AG04449 (cell line): ENCODE data around the gene DPH1.

Experiments used
- CTCF ChIA-PET: fragments of 350-600 bp; formaldehyde crosslinking; extraction: SDS; loops from one replicate; lab custom pipeline; 2021; ENCODE audit warnings: antibody characterized with exemption; lab: Yijun Ruan, JAX
- POLR2A ChIA-PET: fragments of 400-600, 350-600 bp; formaldehyde crosslinking; extraction: SDS; loops from one replicate; lab custom pipeline; 2020; ENCODE audit warnings: antibody characterized with exemption, inconsistent platforms; lab: Yijun Ruan, JAX
- DNase-seq: peaks from one replicate; pipeline ENCODE4 v3.0.0-alpha.2; 2010; ENCODE audit warnings: low read depth, low spot score
- H3K4me3 ChIP-seq: 2 replicates; pipeline ENCODE4 v1.5.1; 2011; ENCODE audit warnings: low read depth, mild to moderate bottlenecking, control low read depth, low read length
- TF ChIP-seq, protein P1 (sequence below): IDR thresholded peaks from one replicate; pipeline ENCODE4 v1.5.1; 2011; ENCODE audit warnings: mild to moderate bottlenecking, moderate library complexity, low read length, control low read depth, inconsistent platforms; ENCODE audit not compliant: insufficient read depth; ENCODE audit errors: missing control alignments

The DPH1 gene

DNA sequence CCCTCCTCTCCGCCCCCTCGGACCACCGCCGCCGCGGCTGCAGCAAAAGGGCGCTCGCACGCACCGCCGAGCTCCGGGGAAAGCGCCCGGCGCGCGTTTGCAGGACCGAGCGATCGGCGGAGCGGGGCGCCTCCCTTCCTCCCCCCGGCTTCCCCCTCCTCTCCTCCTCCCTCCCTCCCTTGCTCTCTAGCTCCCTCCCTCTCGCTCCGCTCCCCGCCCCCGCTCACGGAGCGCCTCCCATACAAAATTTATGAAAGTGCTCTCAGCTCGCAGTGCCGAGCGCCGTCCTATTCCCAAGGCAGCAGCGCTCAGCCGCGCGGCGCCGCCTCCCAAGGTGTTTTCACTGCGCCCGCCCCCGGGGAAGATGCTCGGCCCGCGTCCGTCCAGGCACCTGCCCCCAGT lies 4.7 kb upstream of the DPH1 start, which contains the start of gene RTN4RL1:
TSS of gene RTN4RL1 (minus strand) at position 115 of the 402 bp plus-strand sequence. CDS start 469 bp downstream, outside the sequence.
- POLR2A ChIA-PET: interaction anchor here (1.2 kb wide), 1 partner anchor 310 kb away, joined by 3 read pairs; no protein-coding TSS in a partner anchor
- no peak for DNase-seq
- CTCF ChIA-PET: interaction anchor here (0.8 to 15.3 kb wide), 25 partner anchors 8 to 308 kb away, joined by 3 to 223 read pairs (median 4); partner anchors contain the start of gene OVCA2
- H3K4me3 ChIP-seq: peak within 1 kb of the TSS; percentile 51
- TF ChIP-seq, protein P1, sequence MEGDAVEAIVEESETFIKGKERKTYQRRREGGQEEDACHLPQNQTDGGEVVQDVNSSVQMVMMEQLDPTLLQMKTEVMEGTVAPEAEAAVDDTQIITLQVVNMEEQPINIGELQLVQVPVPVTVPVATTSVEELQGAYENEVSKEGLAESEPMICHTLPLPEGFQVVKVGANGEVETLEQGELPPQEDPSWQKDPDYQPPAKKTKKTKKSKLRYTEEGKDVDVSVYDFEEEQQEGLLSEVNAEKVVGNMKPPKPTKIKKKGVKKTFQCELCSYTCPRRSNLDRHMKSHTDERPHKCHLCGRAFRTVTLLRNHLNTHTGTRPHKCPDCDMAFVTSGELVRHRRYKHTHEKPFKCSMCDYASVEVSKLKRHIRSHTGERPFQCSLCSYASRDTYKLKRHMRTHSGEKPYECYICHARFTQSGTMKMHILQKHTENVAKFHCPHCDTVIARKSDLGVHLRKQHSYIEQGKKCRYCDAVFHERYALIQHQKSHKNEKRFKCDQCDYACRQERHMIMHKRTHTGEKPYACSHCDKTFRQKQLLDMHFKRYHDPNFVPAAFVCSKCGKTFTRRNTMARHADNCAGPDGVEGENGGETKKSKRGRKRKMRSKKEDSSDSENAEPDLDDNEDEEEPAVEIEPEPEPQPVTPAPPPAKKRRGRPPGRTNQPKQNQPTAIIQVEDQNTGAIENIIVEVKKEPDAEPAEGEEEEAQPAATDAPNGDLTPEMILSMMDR: peak; percentile 1

DNA sequence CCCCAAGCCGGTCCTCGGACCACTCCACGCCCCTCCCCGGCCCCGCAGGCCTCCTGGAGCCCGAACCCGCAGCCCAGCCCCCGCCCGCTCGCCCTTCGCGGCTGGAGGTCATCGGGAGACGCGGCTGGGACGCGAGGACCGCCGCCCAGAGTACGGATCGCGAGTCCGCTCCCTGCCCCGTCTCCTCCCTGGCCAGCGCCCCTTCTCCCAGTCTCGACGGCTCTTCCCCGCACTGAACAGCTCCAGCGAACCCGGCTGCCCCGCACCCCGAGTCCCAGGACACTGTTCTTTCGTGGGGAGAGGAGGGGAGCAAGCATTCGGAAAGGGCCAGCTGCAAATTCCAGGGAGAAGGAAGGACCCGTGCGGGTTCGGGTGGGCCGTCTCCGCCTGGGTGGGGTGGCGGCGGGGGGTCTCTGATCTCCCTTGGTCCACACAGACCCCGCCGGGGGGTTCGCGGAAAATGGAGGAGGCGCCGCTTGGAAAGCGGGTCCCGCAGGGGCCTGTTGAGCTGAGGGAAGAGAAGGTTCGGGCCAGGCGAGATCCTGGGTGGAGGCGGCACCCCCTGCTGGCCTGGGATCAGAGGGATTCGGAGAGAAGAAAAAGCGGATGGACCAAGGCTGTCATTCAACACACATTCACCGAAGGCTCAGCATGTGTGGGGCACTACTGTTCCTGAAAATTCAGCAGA lies 4.2 kb upstream of the DPH1 start:
- ChIA-PET POLR2A (interaction anchor here (0.6 to 1.2 kb wide), 2 partner anchors 117 to 310 kb away, joined by 3 read pairs; no protein-coding TSS in a partner anchor), CTCF (interaction anchor here (0.6 to 15.3 kb wide), 29 partner anchors 9 to 309 kb away, joined by 3 to 223 read pairs (median 4); partner anchors contain the start of gene OVCA2)
- H3K4me3 ChIP-seq: peak overlapping the region; percentile 51
- TF ChIP-seq, protein P1: peak; percentile 84
- no peak for DNase-seq

DNA sequence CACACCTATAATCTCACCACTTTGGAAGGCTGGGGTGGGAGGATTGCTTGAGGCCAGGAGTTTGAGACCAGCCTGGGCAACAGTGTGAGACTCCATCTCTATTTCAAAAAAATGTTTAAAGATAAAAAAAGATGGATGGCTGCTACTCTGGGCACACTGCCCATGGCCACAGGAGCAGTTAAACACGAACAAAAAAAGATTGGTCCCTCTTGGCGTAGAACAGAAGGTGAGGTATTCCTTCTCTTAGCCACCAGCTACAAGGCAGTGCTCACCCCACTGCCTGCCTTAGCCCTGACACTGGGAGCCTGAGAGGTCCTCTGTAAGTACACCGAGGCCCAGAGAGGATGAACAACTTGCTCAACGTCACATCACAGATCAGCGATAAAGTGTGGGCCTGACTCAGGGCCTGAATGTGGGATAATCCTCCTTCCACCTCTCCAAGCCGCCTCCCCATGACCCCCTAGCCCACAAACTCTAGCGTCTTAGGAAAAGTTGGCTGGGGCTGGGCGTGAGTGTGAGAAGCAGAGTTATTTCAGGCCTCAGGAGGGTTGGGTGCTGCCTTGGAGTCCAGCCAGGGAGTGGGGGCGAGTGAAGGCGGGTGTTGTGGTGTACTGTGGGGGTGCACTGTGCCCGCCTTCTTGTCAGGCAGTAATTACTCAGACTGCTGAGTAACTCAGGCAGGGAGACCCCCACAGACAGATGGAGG lies 2.3 kb upstream of the DPH1 start:
- H3K4me3 ChIP-seq: no peak overlapping the region
- TF ChIP-seq, protein P1: no peak
- ChIA-PET CTCF (interaction anchor here (1.3 to 15.3 kb wide), 5 partner anchors 117 to 302 kb away, joined by 3 to 223 read pairs (median 28); no protein-coding TSS in a partner anchor), POLR2A (no interaction called here)
- DNase-seq: no peak

DNA sequence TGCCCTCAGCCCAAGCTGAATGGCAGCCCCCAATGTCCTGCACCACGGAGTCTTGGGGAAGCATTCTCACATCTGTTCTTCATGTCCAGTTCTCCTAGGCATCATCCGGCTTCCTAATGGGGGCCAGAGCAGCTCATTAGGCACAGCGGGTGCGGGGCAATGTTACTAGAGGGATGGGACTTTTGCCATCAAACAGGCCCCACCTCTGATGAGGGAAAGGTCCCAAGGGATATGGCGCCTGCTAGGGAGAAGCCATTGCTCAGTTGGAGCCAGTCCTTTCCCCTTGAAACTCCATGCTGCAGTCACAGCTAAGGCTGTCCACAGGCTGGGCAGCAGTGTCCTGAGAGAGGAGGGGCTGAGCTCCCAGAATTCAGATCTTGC lies 1.7 kb upstream of the DPH1 start:
- ChIA-PET POLR2A (no interaction called here), CTCF (interaction anchor here (0.7 to 15.3 kb wide), 5 partner anchors 8 to 388 kb away, joined by 3 to 223 read pairs (median 28); no protein-coding TSS in a partner anchor)
- no peak for DNase-seq
- no peak overlapping the region for H3K4me3 ChIP-seq
- TF ChIP-seq, protein P1: no peak

DNA sequence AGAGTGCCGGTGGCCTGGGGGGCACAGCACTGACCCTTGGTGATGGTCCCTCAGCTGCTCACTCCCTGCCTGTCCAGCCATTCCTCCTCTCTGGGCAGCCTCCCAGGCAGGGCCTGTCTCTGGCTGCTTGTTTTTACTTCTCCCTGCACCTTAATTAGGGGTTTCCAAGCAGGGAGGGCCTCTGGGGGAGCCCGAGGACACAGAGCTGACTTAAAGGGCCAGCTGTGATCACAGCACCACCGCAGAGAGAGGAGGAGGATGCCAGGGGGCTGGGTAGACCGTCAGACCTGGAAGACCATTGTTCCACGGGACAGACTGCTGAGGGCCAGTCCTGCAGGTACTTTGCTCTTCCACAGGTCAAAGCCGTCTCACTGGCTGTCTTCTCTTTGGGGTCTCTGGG lies 1.2 kb upstream of the DPH1 start:
- TF ChIP-seq, protein P1: peak; percentile 16
- no peak for DNase-seq
- POLR2A ChIA-PET: no interaction called here

More for the DNA sequence above, 1.2 kb upstream of the DPH1 start:
- CTCF ChIA-PET: interaction anchor here (0.7 to 15.3 kb wide), 6 partner anchors 9 to 388 kb away, joined by 3 to 223 read pairs (median 16); no protein-coding TSS in a partner anchor
- H3K4me3 ChIP-seq: no peak overlapping the region
